ENCODE results near the gene CLCN6. TPM values are rescaled to one million over a fixed set of nuclear protein-coding genes. Genes with fewer than 3 reads are reported as not detected.

The CLCN6 gene
- total and polyA plus RNA-seq, 2 of the 13 experiments (the other 11 are each of a cell fraction or from before 2014, with no cell fraction given), result 14.9 to 19.3 TPM

GRCh38 chr1:11804666-11805421, 1.1 kb upstream of the CLCN6 start (continued):
- TF ChIP-seq ZKSCAN5 (CRISPR knock-in tag; IDR thresholded peaks at IDR 0.05) (0 out of 2 replicates have a peak, but pooled peaks have one; percentile 5), ZNF543 (CRISPR knock-in tag; IDR thresholded peaks at IDR 0.05) (peak; percentile 55; the same call in 1 of the 2 replicates), MED8 (CRISPR knock-in tag; IDR thresholded peaks at IDR 0.05; ENCODE audit: insufficient replicate concordance) (peak; percentile 21), MEIS1 (CRISPR knock-in tag; IDR thresholded peaks at IDR 0.05; ENCODE audit: borderline replicate concordance) (peak; percentile 13; the same call in 1 of the 2 replicates), ZNF567 (CRISPR knock-in tag; IDR thresholded peaks at IDR 0.05; ENCODE audit: borderline replicate concordance) (no peak), NBN (conservative IDR thresholded peaks at IDR 0.05) (no peak), FOSL1 (CRISPR knock-in tag; IDR thresholded peaks at IDR 0.05; ENCODE audit: borderline replicate concordance) (no peak), HOXD1 (CRISPR knock-in tag; IDR thresholded peaks at IDR 0.05) (no peak), ZNF3 (CRISPR knock-in tag; IDR thresholded peaks at IDR 0.05) (no peak), SPEN (CRISPR knock-in tag; IDR thresholded peaks at IDR 0.05; ENCODE audit: low read depth) (0 out of 2 replicates have a peak, but pooled peaks have one; percentile 10), ZNF10 (CRISPR knock-in tag; IDR thresholded peaks at IDR 0.05; ENCODE audit: borderline replicate concordance, low read depth) (no peak)
- TF ChIP-seq, protein P1, sequence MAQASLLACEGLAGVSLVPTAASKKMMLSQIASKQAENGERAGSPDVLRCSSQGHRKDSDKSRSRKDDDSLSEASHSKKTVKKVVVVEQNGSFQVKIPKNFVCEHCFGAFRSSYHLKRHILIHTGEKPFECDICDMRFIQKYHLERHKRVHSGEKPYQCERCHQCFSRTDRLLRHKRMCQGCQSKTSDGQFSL (CRISPR knock-in tag; IDR thresholded peaks at IDR 0.05), result no peak

- DNase-seq (ENCODE audit: low spot score) (no peak), ATAC-seq (peak; percentile 37), FAIRE-seq (no peak)
- 1% methylated on average over 11 of the region's 20 CpGs for WGBS (ENCODE audit: low lambda C conversion rate)
- H4K20me1 ChIP-seq (ENCODE audit: insufficient read depth, low read length), result peaks cover 8% of the 10 kb centered on the region; the same call in 1 of the 2 replicates
- ChIA-PET POLR2A (interaction anchor here (0.7 to 2.6 kb wide), 17 partner anchors 9 to 544 kb away, joined by 3 to 31 read pairs (median 5); partner anchors contain the start of genes AGTRAP, MFN2, MIIP and MTOR), CTCF (ENCODE audit: low intra/inter-chr PET ratio, low total read pairs) (no interaction called here)
- H3K79me2 ChIP-seq (ENCODE audit: insufficient read depth, low read length), result peaks cover 49% of the 10 kb centered on the region
- H3K4me1 ChIP-seq (ENCODE audit: insufficient read depth, low read length), result peaks cover 75% of the 10 kb centered on the region
- H3K27me3 ChIP-seq (ENCODE audit: control insufficient read depth in 1 of 2, insufficient read depth in 2 of 2, low read length in 2 of 2), result no peaks in the 10 kb centered on the region; a peak in 1 of 5 replicates
- no peak overlapping the region for H2AFZ ChIP-seq (ENCODE audit: low read length)
- H3K36me3 ChIP-seq (replicated peaks in 1 of 2; ENCODE audit: control insufficient read depth in 1 of 2, insufficient read depth in 2 of 2, low read length in 2 of 2), result peaks cover 10 to 33% of the 10 kb centered on the region in 2 experiments
- H3K4me3 ChIP-seq (replicated peaks in 1 of 3; ENCODE audit: insufficient read depth in 1 of 3, low read depth in 2 of 3, low read length in 3 of 3), result peak overlapping the region; percentile 81 to 87 (median 87)
- intact Hi-C loops (cut with micrococcal nuclease; ENCODE audit: unreplicated experiment) (no loop called here), in situ Hi-C loops (cut with HindIII; ENCODE audit: extremely low pct_ligation_motif_present, low pct_unique_long_range_greater_than_20kb) (no loop called here)
- H3K27ac ChIP-seq (ENCODE audit: extremely low read length, insufficient read depth, low read length), result peak overlapping the region; percentile 94
- peak overlapping the region; percentile 93 for H3K9ac ChIP-seq (ENCODE audit: insufficient read depth, low read depth, low read length)
- peak overlapping the region; percentile 92 for H3K4me2 ChIP-seq (ENCODE audit: low read depth, low read length)
- BruUV-seq (replicated peaks), result TSS peak; percentile 73
- H3K9me3 ChIP-seq (ENCODE audit: low read length), result no peaks in the 10 kb centered on the region
- TF ChIP-seq YEATS2 (CRISPR knock-in tag; IDR thresholded peaks at IDR 0.05; ENCODE audit: borderline replicate concordance), result peak; percentile 8; the same call in 1 of the 2 replicates
- peak; percentile 66 for TF ChIP-seq RFX3 (CRISPR knock-in tag; IDR thresholded peaks at IDR 0.05)
- no peak for TF ChIP-seq JUND (CRISPR knock-in tag; IDR thresholded peaks at IDR 0.05)
- no peak for TF ChIP-seq ADNP (CRISPR knock-in tag; IDR thresholded peaks at IDR 0.05)
- TF ChIP-seq CREB1 (IDR thresholded peaks at IDR 0.05), result peak; percentile 14; the same call in 1 of the 2 replicates
- peak; percentile 63 for TF ChIP-seq CREB1 (CRISPR knock-in tag; IDR thresholded peaks at IDR 0.05)
- 0 out of 2 replicates have a peak, but pooled peaks have one; percentile 29 for TF ChIP-seq CAMTA2 (CRISPR knock-in tag; IDR thresholded peaks at IDR 0.05; ENCODE audit: borderline replicate concordance)
- TF ChIP-seq ZNF768 (CRISPR knock-in tag; IDR thresholded peaks at IDR 0.05), result peak; percentile 55; the same call in 1 of the 2 replicates
- TF ChIP-seq ARNT2 (CRISPR knock-in tag; IDR thresholded peaks at IDR 0.05; ENCODE audit: low read depth), result 0 out of 2 replicates have a peak, but pooled peaks have one; percentile 6
- 0 out of 2 replicates have a peak, but pooled peaks have one; percentile 10 for TF ChIP-seq ZNF232 (CRISPR knock-in tag; IDR thresholded peaks at IDR 0.05; ENCODE audit: borderline replicate concordance)
- 0 out of 2 replicates have a peak, but pooled peaks have one; percentile 7 for TF ChIP-seq POGZ (CRISPR knock-in tag; IDR thresholded peaks at IDR 0.05)
- no peak for TF ChIP-seq ZBTB38 (CRISPR knock-in tag; IDR thresholded peaks at IDR 0.05)
- 0 out of 2 replicates have a peak, but pooled peaks have one; percentile 6 for TF ChIP-seq ZNF441 (CRISPR knock-in tag; IDR thresholded peaks at IDR 0.05; ENCODE audit: borderline replicate concordance)
Measured at GRCh38 chr1:11806307-11806936, 431 bp downstream of the CLCN6 start.

All from HepG2 (cell line).